ENCODE measurements around the gene SLC44A5.
"Not testable (repeated sequence)": the region's sequence is repeated elsewhere in the genome, so short reads cannot be mapped to it uniquely, and the experiment has no call there.

Gene SLC44A5

GRCh38 chr1:75203415-75204277, 407.3 kb downstream of the SLC44A5 start:
- no peak for DNase-seq (ENCODE audit: extremely low read depth in 1 of 2, low read depth in 1 of 2)

DNA sequence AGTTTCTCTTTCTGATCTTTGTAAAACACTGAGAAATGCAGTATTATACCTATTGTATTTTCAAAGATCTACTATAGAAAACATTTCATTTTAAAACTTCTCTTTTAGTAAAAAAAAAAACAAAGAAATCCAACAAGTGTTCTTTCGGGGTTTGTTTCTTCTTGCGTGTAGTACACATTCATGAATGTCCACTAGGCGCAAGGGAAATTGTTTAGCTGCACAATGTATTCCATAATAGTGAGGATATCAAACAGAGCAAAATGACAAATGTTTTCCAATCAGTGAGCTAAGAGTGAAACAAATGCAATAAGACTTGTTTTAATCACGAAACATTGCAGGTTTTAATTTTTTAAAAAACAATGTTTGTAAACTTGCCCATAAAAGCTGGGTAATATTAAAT, 408.2 kb downstream of the SLC44A5 start:
- no peak for DNase-seq (ENCODE audit: extremely low read depth in 1 of 2, low read depth in 1 of 2)

DNA sequence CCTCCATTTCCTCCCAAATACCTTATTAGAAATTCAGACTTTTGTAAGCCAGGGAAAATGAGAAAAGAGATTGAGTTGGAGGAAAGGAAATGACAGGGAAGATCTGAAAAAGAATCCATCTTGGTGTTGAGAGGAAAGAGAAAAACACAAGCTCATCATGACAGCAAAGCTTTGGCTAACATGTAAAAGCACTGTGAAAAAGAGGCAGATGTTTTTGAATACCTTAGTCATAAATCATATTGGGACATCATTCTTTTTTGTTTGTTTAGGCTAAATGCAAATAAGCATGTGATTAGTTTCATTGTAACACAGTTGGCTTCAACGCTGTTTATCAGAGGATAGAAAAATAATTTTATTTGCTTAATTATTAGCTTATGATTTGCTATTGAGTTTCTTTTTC, 412.2 kb downstream of the SLC44A5 start:
- DNase-seq (ENCODE audit: extremely low read depth in 1 of 2, low read depth in 1 of 2), result no peak

DNA sequence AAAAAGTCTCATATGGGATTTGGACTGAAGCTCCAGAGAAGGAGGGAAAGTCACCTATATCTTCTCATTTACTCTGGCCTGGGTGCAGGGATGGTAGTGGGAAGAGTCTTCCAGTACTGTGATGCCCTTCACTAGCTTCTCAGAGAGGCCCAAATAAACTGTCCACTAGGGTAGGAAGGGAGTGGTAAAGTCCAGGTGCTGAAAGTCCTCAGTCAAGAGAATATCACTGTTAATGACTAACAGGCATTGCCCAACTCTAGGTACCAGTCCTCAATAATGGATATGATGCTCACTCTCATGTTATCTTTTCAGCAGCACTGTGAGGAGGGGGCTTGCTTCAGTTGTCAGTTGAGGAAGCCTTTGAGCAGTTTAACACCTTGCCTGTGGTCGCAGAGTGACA, 412.8 kb downstream of the SLC44A5 start:
- DNase-seq (ENCODE audit: extremely low read depth in 1 of 2, low read depth in 1 of 2), result no peak

DNA sequence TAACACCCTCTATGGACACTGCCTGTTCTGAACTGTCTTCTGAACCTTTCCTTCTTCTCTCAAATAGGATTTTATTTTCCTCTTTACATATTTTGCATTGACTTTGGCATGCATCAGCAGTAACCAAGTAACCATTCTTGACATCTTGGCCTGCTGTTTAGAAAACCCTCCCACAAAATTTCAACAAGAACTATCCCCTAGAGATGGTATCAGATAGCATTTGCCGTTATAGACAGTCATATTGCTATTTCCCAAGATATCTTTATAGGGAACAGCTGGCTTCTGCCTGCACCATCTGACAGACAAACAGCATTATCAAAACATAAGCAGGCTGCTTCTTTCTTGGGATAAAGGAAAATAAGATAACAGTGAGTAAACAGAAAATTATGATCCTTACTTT, 422.0 kb downstream of the SLC44A5 start:
- no peak for DNase-seq (ENCODE audit: extremely low read depth in 1 of 2, low read depth in 1 of 2)

- not testable (repeated sequence) for DNase-seq (ENCODE audit: extremely low read depth in 1 of 2, low read depth in 1 of 2)
Observed at GRCh38 chr1:75181214-75181955, 429.5 kb downstream of the SLC44A5 start.

- no peak for DNase-seq (ENCODE audit: extremely low read depth in 1 of 2, low read depth in 1 of 2)
Observed at GRCh38 chr1:75174031-75174760, 436.7 kb downstream of the SLC44A5 start.

- no peak for DNase-seq (ENCODE audit: extremely low read depth in 1 of 2, low read depth in 1 of 2)
Observed at GRCh38 chr1:75172556-75172955, 438.4 kb downstream of the SLC44A5 start.

DNA sequence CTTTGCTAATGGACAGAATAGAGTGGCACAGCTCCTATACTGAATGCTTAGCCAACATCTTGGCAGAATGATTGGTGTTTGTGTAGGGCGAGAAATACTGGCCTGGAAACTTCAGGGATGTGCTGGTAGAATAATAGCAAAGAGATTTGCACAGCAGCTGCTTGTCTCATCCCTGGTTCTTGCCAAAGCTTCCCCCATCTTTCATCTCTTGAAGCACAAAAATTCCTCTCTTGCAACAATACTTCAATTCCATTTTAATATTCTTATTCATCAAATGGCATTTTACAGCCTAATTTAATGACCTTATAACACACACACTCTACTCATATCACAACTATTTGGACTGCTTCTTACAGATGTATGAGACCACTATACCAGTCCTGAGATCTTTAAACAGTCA, 439.0 kb downstream of the SLC44A5 start:
- DNase-seq (ENCODE audit: extremely low read depth in 1 of 2, low read depth in 1 of 2), result no peak

DNA sequence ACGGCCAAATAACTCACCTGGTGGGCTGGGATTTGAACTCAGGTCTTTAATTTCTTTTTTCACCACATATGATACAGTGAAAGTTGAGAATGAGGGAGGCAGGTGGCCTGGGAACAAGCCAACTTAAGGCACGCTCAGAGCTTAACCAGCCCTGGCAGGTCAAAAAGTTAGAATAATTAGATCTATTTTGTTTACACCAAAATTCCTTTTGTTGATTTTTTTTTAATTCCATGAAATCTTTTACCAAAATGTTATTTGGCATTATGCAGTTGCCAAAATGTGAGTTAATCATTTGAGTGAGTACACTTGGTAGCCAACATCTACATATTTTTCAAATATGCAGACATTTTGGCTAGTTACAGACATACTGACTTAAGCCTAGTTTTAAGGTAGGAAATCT, 439.9 kb downstream of the SLC44A5 start:
- no peak for DNase-seq (ENCODE audit: extremely low read depth in 1 of 2, low read depth in 1 of 2)

DNA sequence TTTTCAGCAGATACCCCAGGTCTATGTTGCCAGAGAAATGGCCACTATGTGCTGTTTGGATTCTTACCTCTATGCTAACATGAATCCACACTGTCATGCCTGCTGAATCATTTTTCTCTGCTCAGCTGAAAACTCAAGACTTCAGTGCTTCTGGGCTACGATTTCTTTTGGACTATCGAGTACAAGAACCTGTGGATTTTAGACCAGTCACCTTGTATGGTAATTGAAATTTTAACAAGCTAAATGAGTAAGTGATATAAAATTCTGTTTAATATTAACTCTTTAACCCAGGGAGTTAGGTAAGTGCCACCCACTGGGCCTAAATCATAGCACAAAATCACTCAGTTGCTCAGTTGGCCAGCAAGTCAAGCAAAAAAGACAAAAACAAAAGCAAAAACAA, 440.9 kb downstream of the SLC44A5 start:
- DNase-seq (ENCODE audit: extremely low read depth in 1 of 2, low read depth in 1 of 2), result no peak

DNA sequence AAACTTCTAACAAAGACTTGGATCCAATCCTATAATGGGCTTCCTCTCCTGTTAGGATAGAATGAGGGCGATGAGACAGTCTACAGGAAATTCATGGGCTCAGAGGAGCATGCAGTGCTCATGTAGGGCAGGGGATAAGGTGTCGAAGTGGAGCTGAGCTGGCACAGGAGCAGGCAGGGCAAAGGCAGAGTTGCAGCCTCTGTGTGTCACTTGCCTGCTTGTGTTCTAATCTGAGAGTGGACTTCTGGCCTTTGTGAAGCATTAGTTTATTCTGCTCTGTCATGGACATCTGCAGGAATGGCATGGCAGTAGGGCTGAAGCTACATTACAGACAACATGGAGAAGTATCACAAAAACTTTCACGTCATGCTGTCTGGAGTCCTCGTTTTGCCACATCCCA, 444.1 kb downstream of the SLC44A5 start:
- no peak for DNase-seq (ENCODE audit: extremely low read depth in 1 of 2, low read depth in 1 of 2)

- DNase-seq (ENCODE audit: extremely low read depth in 1 of 2, low read depth in 1 of 2), result no peak
Observed at GRCh38 chr1:75165264-75165663, 445.6 kb downstream of the SLC44A5 start.

GRCh38 chr1:75159154-75159553, 451.8 kb downstream of the SLC44A5 start:
- DNase-seq (ENCODE audit: extremely low read depth in 1 of 2, low read depth in 1 of 2), result no peak
